HK-2 (cell line): ENCODE results near the gene PNMA8A.

Experiments used
- DNase-seq: peaks from one replicate; pipeline ENCODE4 v3.0.0-alpha.2; 2018; ENCODE audit not compliant: unreplicated experiment

Gene PNMA8A

GRCh38 chr19:46491975-46492682, 20.8 kb upstream of the PNMA8A start:
- no peak for DNase-seq

GRCh38 chr19:46490774-46491173, 19.4 kb upstream of the PNMA8A start:
- DNase-seq = no peak

- DNase-seq = no peak
Measured at GRCh38 chr19:46489445-46490272, 18.3 kb upstream of the PNMA8A start.

GRCh38 chr19:46488551-46488950, 17.2 kb upstream of the PNMA8A start:
- DNase-seq = no peak

GRCh38 chr19:46487802-46488445, 16.6 kb upstream of the PNMA8A start:
- peak; percentile 81 for DNase-seq

- DNase-seq = no peak
Measured at GRCh38 chr19:46487178-46487801, 15.9 kb upstream of the PNMA8A start.

GRCh38 chr19:46486358-46486757, 15.0 kb upstream of the PNMA8A start:
- DNase-seq = no peak

GRCh38 chr19:46484656-46485055, 13.3 kb upstream of the PNMA8A start:
- DNase-seq = no peak

- no peak for DNase-seq
Measured at GRCh38 chr19:46482631-46483030, 11.3 kb upstream of the PNMA8A start.

GRCh38 chr19:46481947-46482346, 10.6 kb upstream of the PNMA8A start:
- DNase-seq = no peak

GRCh38 chr19:46481223-46481848, 10.0 kb upstream of the PNMA8A start:
- no peak for DNase-seq

GRCh38 chr19:46480415-46480814, 9.1 kb upstream of the PNMA8A start:
- DNase-seq = no peak

- no peak for DNase-seq
Measured at GRCh38 chr19:46478356-46478986, 7.1 kb upstream of the PNMA8A start.

- DNase-seq = no peak
Measured at GRCh38 chr19:46475986-46476385, 4.6 kb upstream of the PNMA8A start.

GRCh38 chr19:46474211-46474610, 2.8 kb upstream of the PNMA8A start:
- no peak for DNase-seq

- DNase-seq = no peak
Measured at GRCh38 chr19:46472592-46472991, 1.2 kb upstream of the PNMA8A start.

GRCh38 chr19:46471811-46472543, 614 bp upstream of the PNMA8A start:
- DNase-seq = no peak

GRCh38 chr19:46470376-46470775, 987 bp downstream of the PNMA8A start:
- DNase-seq = no peak

GRCh38 chr19:46469541-46470185, 1.7 kb downstream of the PNMA8A start:
- DNase-seq = no peak

GRCh38 chr19:46466536-46467196, 4.7 kb downstream of the PNMA8A start:
- DNase-seq = no peak
